Endothelial cell of umbilical vein (primary cell): ENCODE data around the gene LBR. TPM values are rescaled to one million over a fixed set of nuclear protein-coding genes. Genes with fewer than 3 reads are reported as not detected.

Experiments used
- BruUV-seq: library from RNA; stranded (reverse); fragments of 400-500 nt; replicated peaks from 2 replicates; lab custom pipeline; 2021; lab: Mats Ljungman, UMichigan
- CTCF ChIA-PET: fragments of 300-600, 350-600 bp; sonication (Branson Sonifier 250); formaldehyde crosslinking; loops from one replicate; lab custom pipeline; 2021; ENCODE audit warnings: antibody characterized with exemption, inconsistent platforms; lab: Charles Lee
- POLR2A ChIA-PET: fragments of 300-600, 350-600 bp; sonication (Branson Sonifier 250); formaldehyde crosslinking; loops from one replicate; lab custom pipeline; 2021; ENCODE audit warnings: antibody characterized with exemption, inconsistent platforms; lab: Charles Lee
- DNase-seq: peaks from one replicate; pipeline ENCODE4 v3.0.0-alpha.2; 2011; ENCODE audit warnings: low read depth, low spot score
- FAIRE-seq: peaks from 2 replicates; lab custom pipeline; 2011; peaks lifted over from hg19 to GRCh38; lab: Jason Lieb, UNC
- H2AFZ ChIP-seq: 2 replicates; pipeline ENCODE4 v1.6.0; 2012; ENCODE audit warnings: low read depth, low read length, control low read depth, inconsistent platforms
- H3K27ac ChIP-seq: 2 replicates; pipeline ENCODE4 v1.5.1; 2011; ENCODE audit warnings: low read depth, mild to moderate bottlenecking, control low read depth, low read length, moderate library complexity; ENCODE audit not compliant: insufficient read depth
- H3K27me3 ChIP-seq, 2 experiments: 2 replicates each; pipeline versions ENCODE4 v1.6.0 to v1.6.1; 2011; ENCODE audit warnings: low read length in 2 of 2, mixed read lengths in 1 of 2; ENCODE audit not compliant: control insufficient read depth in 2 of 2, insufficient read depth in 2 of 2
- H3K36me3 ChIP-seq, 2 experiments: 2 replicates in 1 of 2; 3 replicates in 1 of 2; pipeline ENCODE4 v1.5.1; 2011; ENCODE audit warnings: low read length in 2 of 2, mild to moderate bottlenecking in 1 of 2, moderate library complexity in 1 of 2; ENCODE audit not compliant: control insufficient read depth in 2 of 2, insufficient read depth in 2 of 2; ENCODE audit errors: extremely low read depth in 1 of 2
- H3K4me1 ChIP-seq: 3 replicates; pipeline ENCODE4 v1.5.1; 2011; ENCODE audit warnings: mild to moderate bottlenecking, low read length; ENCODE audit not compliant: control insufficient read depth, insufficient read depth; ENCODE audit errors: extremely low read depth
- H3K4me2 ChIP-seq: 2 replicates; pipeline ENCODE4 v1.6.1; 2011; ENCODE audit warnings: low read length, control low read depth, mixed read lengths; ENCODE audit not compliant: insufficient read depth
- H3K4me3 ChIP-seq, 3 experiments: fragments of 200-600 bp in 1 of 3; sonication (generic), shearing (Covaris generic) in 1 of 3; replicated peaks in 1 of 3; 2 replicates each; pipeline ENCODE4 v1.5.1; 2011 to 2016; ENCODE audit warnings: control low read depth in 3 of 3, low read length in 3 of 3, mild to moderate bottlenecking in 2 of 3, inconsistent platforms in 1 of 3, low read depth in 1 of 3, moderate library complexity in 1 of 3; ENCODE audit not compliant: insufficient read depth in 1 of 3
- H3K79me2 ChIP-seq: 2 replicates; pipeline ENCODE4 v1.6.0; 2012; ENCODE audit warnings: low read length, inconsistent platforms; ENCODE audit not compliant: control insufficient read depth, insufficient read depth
- H3K9ac ChIP-seq: replicated peaks from 2 replicates; pipeline ENCODE3; 2011; ENCODE audit warnings: low read length, control low read depth; ENCODE audit not compliant: insufficient read depth; ENCODE audit errors: extremely low read depth
- H3K9me1 ChIP-seq: replicated peaks from 3 replicates; pipeline ENCODE4 v1.6.0; 2011; ENCODE audit warnings: mild to moderate bottlenecking, low read length; ENCODE audit not compliant: control insufficient read depth, insufficient read depth; ENCODE audit errors: extremely low read depth
- H3K9me3 ChIP-seq: replicated peaks from 2 replicates; pipeline ENCODE4 v1.5.1; 2012; ENCODE audit warnings: low read length, inconsistent platforms; ENCODE audit not compliant: control insufficient read depth, insufficient read depth
- H4K20me1 ChIP-seq: replicated peaks from 2 replicates; pipeline ENCODE3; 2011; ENCODE audit warnings: mild to moderate bottlenecking, low read length; ENCODE audit not compliant: control insufficient read depth, insufficient read depth; ENCODE audit errors: extremely low read depth
- CTCF ChIP-seq, 2 donors: IDR thresholded peaks; 1 replicate in 1 of 2; 2 replicates in 1 of 2; pipeline ENCODE4 v1.5.1; 2011; ENCODE audit warnings: low read length in 2 of 2, mild to moderate bottlenecking in 2 of 2, moderate library complexity in 2 of 2, control low read depth in 1 of 2, inconsistent platforms in 1 of 2, low read depth in 1 of 2; ENCODE audit not compliant: insufficient read depth in 1 of 2; ENCODE audit errors: extremely low read depth in 1 of 2
- EZH2 ChIP-seq: IDR thresholded peaks from 2 replicates; pipeline ENCODE4 v1.6.1; 2012; ENCODE audit warnings: borderline replicate concordance, low read depth, mild to moderate bottlenecking, moderate library complexity, low read length, inconsistent platforms; ENCODE audit not compliant: severe bottlenecking
- FOS ChIP-seq: IDR thresholded peaks from 2 replicates; pipeline ENCODE4 v1.6.1; 2011; ENCODE audit warnings: mild to moderate bottlenecking, low read length, moderate library complexity, borderline replicate concordance; ENCODE audit not compliant: insufficient read depth
- GATA2 ChIP-seq: IDR thresholded peaks from 2 replicates; pipeline ENCODE4 v1.7.0; 2011; ENCODE audit warnings: low read depth, mild to moderate bottlenecking, moderate library complexity, mixed read lengths, low read length; ENCODE audit not compliant: insufficient read length, insufficient read depth
- JUN ChIP-seq: IDR thresholded peaks from 2 replicates; pipeline ENCODE4 v1.6.1; 2011; ENCODE audit warnings: borderline replicate concordance, low read depth; ENCODE audit not compliant: insufficient read length, insufficient read depth
- MAX ChIP-seq: IDR thresholded peaks from 2 replicates; pipeline ENCODE4 v1.6.1; 2011; ENCODE audit not compliant: insufficient read depth, insufficient read length
- MYC ChIP-seq: IDR thresholded peaks from one replicate; pipeline ENCODE4 v1.6.1; 2011; ENCODE audit warnings: mild to moderate bottlenecking, low read depth, low read length
- POLR2A ChIP-seq: IDR thresholded peaks from 2 replicates; pipeline ENCODE4 v1.6.1; 2012; ENCODE audit warnings: low read depth, mild to moderate bottlenecking, control low read depth, low read length
- POLR2AphosphoS5 ChIP-seq: IDR thresholded peaks from 2 replicates; pipeline ENCODE4 v1.6.1; 2012; ENCODE audit warnings: low read depth, mild to moderate bottlenecking, control low read depth, low read length, moderate library complexity; ENCODE audit not compliant: insufficient read depth
- dilution Hi-C: fragments of 300-500 bp; cut with MboI; formaldehyde crosslinking; loops from one replicate; pipeline ENCODE4 v1.15.0; 2019; ENCODE audit warnings: low sequenced_read_pairs; ENCODE audit not compliant: extremely low pct_ligation_motif_present
- intact Hi-C: fragments of 100-400 bp; cut with micrococcal nuclease; formaldehyde crosslinking; loops from one replicate; pipeline ENCODE4 v1.10.0; 2022
- polyA plus RNA-seq, 4 experiments: library from polyadenylated mRNA; depleted of rRNA in 3 of 4; stranded (reverse) in 3 of 4; unstranded in 1 of 4; fragments of >200 nt; gene quantifications; 2 replicates each; pipeline versions ENCODE4 v1.2.1 to v1.2.3, GENCODE V29; 2011 to 2012; ENCODE audit warnings: missing spikeins in 1 of 4
- total RNA-seq: library from RNA; stranded (reverse); gene quantifications from 2 replicates; pipeline ENCODE4 v1.2.3, GENCODE V29; 2021

The LBR gene
- total and polyA plus RNA-seq, 2 donors (not counting 3 experiments of a cell fraction or from before 2014, with no cell fraction given) = 53.9 to 119 TPM

- POLR2A ChIA-PET = no interaction called here
- no peak for FAIRE-seq
- no peaks in the 10 kb centered on the region for H3K36me3 ChIP-seq
- BruUV-seq = no TSS peak
- H3K4me2 ChIP-seq = no peak overlapping the region
- DNase-seq = no peak
- peaks cover 0 to 2% of the 10 kb centered on the region in 2 experiments for H3K27me3 ChIP-seq
- no peaks in the 10 kb centered on the region for H3K9me3 ChIP-seq
- no peaks in the 10 kb centered on the region for H3K9me1 ChIP-seq
- no peaks in the 10 kb centered on the region for H3K79me2 ChIP-seq
- no peak overlapping the region for H3K4me3 ChIP-seq
- dilution Hi-C loops = no loop called here
- intact Hi-C loops = no loop called here
- CTCF ChIA-PET = no interaction called here
- no peak overlapping the region for H3K27ac ChIP-seq
- no peak overlapping the region for H3K9ac ChIP-seq
- no peaks in the 10 kb centered on the region for H4K20me1 ChIP-seq
- no peak overlapping the region for H2AFZ ChIP-seq
- no peaks in the 10 kb centered on the region for H3K4me1 ChIP-seq
- TF ChIP-seq MYC (no peak), MAX (no peak), FOS (no peak), CTCF (IDR thresholded peaks at IDR 0.05; ENCODE audit: extremely low read depth in 1 of 2, insufficient read depth in 1 of 2, low read depth in 1 of 2, low read length in 2 of 2) (no peak), POLR2A (no peak), JUN (no peak), EZH2 (no peak), GATA2 (no peak), POLR2AphosphoS5 (no peak)
These were observed 61.3 kb downstream of the LBR start for GRCh38 chr1:225366552-225366951.
